GM10266 (cell line): Measurements from ENCODE around the gene TINCR.

ENCODE experiments used
- DNase-seq: peaks from one replicate; pipeline ENCODE4 v3.0.0; 2012; ENCODE audit errors: extremely low spot score
- TF ChIP-seq, protein P1 (sequence below): IDR thresholded peaks from 2 replicates; pipeline ENCODE4 v1.5.1; 2012; ENCODE audit warnings: mild to moderate bottlenecking, low read depth; ENCODE audit not compliant: control insufficient read depth, insufficient read depth; ENCODE audit errors: missing control alignments

Gene TINCR

DNA sequence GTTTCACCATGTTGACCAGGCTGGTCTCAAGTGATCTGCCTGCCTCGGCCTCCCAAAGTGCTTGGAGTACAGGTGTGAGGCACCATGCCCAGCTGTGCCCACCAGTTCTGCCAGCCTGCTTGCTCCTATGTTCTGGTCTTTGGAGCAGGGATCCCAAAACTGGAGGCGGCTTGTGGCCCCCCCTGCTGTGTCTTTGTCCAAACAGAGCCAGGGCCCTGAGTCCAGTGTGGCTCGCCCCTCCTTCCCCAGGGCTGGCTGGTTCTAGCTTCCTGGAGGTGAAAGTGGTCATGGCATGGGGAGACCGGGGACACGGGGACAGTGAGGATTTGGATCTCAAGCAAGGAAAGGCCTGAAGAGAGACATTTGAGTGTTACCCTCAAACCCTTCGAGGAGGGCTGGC, 11.5 kb upstream of the TINCR start:
- TF ChIP-seq, protein P1, sequence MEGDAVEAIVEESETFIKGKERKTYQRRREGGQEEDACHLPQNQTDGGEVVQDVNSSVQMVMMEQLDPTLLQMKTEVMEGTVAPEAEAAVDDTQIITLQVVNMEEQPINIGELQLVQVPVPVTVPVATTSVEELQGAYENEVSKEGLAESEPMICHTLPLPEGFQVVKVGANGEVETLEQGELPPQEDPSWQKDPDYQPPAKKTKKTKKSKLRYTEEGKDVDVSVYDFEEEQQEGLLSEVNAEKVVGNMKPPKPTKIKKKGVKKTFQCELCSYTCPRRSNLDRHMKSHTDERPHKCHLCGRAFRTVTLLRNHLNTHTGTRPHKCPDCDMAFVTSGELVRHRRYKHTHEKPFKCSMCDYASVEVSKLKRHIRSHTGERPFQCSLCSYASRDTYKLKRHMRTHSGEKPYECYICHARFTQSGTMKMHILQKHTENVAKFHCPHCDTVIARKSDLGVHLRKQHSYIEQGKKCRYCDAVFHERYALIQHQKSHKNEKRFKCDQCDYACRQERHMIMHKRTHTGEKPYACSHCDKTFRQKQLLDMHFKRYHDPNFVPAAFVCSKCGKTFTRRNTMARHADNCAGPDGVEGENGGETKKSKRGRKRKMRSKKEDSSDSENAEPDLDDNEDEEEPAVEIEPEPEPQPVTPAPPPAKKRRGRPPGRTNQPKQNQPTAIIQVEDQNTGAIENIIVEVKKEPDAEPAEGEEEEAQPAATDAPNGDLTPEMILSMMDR: no peak
- no peak for DNase-seq

DNA sequence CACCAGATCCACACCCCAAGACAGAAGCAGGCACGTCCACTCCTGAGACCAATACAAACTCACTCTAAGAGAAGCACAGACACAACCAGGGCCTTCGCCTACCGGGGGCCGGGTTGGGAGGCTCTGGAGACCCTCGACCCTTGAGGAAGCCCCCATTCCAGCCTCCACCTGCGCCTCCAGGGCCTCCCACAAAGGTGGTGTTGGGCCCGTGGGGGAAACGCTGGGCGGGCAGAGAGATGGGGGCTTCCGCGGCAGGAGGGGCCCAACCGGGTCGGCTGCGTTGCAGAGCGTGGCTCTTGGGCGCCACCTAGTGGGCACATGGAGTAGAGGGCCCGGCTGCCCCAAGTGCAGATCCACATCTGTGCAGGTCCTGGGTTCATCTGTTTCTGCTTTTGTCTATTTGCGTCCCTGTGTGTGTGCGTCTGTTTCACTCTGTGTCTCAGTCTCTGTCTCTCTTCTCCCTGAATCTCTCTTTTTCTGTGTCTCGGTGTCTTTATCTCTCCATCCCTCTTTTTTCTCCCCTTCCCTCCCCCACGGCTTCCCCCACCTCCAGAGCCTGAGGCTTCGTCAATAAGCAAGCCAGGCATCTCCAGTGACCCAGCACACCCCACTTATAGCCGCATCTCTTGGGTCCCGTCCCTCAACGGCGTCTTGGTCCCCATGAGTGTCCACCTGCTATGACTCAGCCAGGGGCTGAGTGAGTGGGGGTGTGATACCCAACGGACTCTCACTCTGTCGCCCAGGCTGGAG, 10.5 kb upstream of the TINCR start:
- TF ChIP-seq, protein P1: peak; percentile 97

DNA sequence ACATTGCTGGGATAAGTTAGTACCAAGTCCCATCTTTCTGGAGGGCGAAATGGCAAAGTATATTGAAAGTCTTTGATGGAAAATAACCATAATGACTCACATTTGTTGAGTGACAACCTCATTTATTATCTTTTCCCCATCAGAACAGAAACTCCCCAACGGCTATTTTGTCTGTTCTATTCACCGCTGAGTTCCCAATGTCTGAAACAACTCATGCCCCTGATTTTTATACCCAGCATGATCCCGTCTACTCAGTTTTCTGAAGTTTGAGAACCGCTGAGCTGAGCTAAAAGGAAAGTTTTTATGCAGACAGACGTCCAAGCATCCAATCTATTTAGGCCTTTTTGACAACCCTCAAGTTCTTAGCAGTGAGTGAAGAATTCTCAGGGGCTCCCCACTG, 7.8 kb upstream of the TINCR start:
- TF ChIP-seq, protein P1: no peak
- DNase-seq: no peak

More for the DNA sequence above, 10.5 kb upstream of the TINCR start:
- peak; percentile 90 for DNase-seq

DNA sequence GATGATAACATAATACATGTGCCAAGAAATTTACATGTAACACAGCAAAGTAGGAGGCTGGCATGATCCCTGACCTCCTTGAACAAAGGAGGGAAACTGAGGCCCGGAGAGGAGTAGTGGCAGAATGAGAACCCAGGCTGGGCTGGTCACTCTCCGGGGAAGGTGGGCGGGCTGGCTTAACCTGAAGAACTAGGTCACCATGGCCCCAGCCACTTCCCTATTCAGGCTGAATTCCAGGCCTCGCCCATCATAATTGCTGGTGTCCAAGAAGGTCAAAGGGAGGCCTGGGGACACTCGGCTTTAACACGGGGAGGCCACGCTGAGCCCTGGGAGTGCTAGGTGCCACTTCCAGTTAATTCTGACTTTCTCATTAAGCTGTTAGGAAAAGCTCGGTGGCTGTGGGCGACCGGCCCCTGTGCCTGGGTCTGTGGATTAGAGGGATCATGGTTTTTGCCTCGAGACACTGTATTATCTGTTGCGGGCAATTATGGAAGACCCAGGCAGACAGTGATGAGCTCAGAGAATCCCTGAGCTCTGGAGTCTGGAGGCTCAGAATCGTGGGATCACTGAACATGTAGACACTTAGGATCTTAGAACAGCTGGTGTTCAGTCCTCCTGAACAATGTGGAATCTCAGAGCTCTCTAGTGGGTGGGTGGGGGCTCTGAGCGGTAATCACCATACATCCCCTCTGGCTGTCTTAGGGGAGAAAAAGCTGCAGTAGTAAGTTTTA, 5.0 kb upstream of the TINCR start:
- TF ChIP-seq, protein P1: no peak
- no peak for DNase-seq

DNA sequence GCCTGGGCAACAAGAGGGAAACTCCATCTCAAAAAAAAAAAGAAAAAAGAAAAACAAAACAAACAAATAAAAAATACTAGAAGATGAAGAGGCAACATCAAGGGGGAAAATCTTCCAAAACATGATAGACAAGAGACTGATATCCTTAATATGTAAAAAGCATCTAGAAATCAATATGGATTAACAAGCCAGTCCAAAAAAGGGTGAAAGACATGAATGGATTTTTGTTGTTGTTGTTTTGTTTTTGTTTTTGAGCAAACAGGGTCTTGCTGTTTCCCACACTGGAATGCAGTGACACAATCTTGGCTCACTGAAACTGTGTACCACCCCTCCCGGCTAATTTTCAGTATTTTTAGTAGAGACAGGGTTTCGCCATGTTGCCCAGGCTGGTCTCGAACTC, 4.0 kb upstream of the TINCR start:
- TF ChIP-seq, protein P1: no peak
- no peak for DNase-seq

DNA sequence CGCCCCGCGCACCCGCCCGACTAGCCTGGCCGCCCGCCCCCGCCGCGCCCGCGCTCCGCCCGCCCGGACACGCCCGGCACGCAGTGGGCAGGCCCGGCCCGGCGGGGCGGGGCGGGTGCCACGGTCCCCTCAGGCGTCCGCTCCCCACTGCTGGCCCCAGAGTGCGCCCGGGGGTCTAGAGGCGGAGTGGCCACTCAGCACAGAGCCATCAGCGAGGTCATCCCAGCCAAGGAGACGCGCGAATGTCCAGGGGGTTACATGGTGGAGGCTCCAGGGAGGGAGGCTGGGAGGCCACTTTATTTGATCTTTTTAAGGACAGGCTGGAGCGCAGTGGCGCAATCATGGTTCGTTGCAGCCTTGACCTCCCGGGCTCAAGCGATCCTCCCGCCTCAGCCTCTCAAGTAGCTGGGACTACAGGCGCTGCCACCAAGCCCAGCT, 236 bp upstream of the TINCR start:
- TF ChIP-seq, protein P1: no peak
- no peak for DNase-seq

DNA sequence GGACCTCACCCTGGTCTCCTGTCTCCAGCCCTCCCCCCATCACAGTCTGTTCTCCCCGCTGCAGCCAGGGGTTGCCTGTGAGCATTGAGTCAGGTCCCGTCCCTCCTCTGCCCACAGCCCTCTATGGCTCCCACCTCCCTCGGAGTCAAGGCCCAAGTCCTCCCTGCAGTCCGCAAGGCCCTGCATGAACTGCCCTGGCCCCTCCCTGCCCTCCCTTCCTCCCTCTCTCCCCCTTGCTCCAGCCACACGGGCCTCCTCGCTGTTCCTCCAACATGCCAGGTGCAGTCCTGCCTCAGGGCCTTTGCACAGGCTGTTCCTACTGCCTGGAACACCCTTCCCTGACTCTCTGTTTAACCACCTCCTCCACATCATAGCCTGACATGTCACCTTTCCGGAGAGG, 2.8 kb downstream of the TINCR start:
- no peak for DNase-seq
- TF ChIP-seq, protein P1: no peak
